Fibroblast of lung (primary cell): ENCODE data around the gene RRP12.

Experiments used
- CTCF ChIP-seq, 2 donors: IDR thresholded peaks in 1 of 2; conservative IDR thresholded peaks in 1 of 2; 1 replicate in 1 of 2; 2 replicates in 1 of 2; pipeline ENCODE4 v1.5.1; 2011 to 2012; ENCODE audit warnings: low read length in 2 of 2, control low read depth in 1 of 2, inconsistent platforms in 1 of 2, low read depth in 1 of 2, mild to moderate bottlenecking in 1 of 2
- EZH2 ChIP-seq: IDR thresholded peaks from 2 replicates; pipeline ENCODE4 v1.5.1; 2012; ENCODE audit warnings: low read length, control low read depth, mild to moderate bottlenecking; ENCODE audit errors: missing control alignments

GRCh38 chr10:97325754-97326153 lies 75.4 kb downstream of the RRP12 start:
- TF ChIP-seq CTCF (conservative IDR thresholded peaks at IDR 0.05 in 1 of 2, IDR thresholded peaks at IDR 0.05 in 1 of 2; ENCODE audit: low read depth in 1 of 2, low read length in 2 of 2): no peak
- TF ChIP-seq EZH2: no peak
